Epithelial cell of proximal tubule (primary cell): ENCODE data around the gene SYT1. TPM values are rescaled to one million over a fixed set of nuclear protein-coding genes. Genes with fewer than 3 reads are reported as not detected.

Experiments
- DNase-seq: peaks from one replicate; pipeline ENCODE4 v3.0.0-alpha.2; 2011; ENCODE audit warnings: low read depth
- H3K4me3 ChIP-seq: 2 replicates; pipeline ENCODE4 v1.5.1; 2011; ENCODE audit warnings: low read depth, mild to moderate bottlenecking, low read length
- total RNA-seq: library from RNA; depleted of rRNA; stranded (reverse); fragments of >200 nt; gene quantifications from 2 replicates; pipeline ENCODE4 v1.2.3, GENCODE V29; 2015
- TF ChIP-seq, protein P1 (sequence below): conservative IDR thresholded peaks from 2 replicates; pipeline ENCODE4 v1.5.1; 2012; ENCODE audit warnings: low read depth, mild to moderate bottlenecking, low read length

Gene SYT1
- total RNA-seq, 1 donor from 2014 or later: 2.0 TPM

DNA sequence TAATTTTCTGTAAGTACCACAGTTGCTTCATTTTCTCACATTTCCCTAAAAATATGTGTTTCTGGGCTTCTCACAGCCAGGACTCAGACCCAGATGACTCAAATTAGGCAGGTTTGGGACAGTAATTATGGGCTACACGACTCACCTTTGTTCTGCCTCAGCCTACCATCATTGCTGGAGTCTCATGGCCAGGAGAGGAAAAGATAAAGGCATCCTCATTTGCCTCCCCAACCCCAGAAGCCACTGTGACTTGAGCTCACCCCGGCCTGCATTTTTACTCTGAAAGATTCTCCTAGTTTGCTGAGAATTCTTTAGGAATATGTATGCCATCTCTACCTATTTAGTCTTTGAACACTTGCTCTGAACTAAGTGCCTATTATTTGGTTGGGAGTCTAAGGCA lies 618.3 kb downstream of the SYT1 start:
- H3K4me3 ChIP-seq: no peak overlapping the region
- no peak for DNase-seq
- TF ChIP-seq, protein P1, sequence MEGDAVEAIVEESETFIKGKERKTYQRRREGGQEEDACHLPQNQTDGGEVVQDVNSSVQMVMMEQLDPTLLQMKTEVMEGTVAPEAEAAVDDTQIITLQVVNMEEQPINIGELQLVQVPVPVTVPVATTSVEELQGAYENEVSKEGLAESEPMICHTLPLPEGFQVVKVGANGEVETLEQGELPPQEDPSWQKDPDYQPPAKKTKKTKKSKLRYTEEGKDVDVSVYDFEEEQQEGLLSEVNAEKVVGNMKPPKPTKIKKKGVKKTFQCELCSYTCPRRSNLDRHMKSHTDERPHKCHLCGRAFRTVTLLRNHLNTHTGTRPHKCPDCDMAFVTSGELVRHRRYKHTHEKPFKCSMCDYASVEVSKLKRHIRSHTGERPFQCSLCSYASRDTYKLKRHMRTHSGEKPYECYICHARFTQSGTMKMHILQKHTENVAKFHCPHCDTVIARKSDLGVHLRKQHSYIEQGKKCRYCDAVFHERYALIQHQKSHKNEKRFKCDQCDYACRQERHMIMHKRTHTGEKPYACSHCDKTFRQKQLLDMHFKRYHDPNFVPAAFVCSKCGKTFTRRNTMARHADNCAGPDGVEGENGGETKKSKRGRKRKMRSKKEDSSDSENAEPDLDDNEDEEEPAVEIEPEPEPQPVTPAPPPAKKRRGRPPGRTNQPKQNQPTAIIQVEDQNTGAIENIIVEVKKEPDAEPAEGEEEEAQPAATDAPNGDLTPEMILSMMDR: no peak

DNA sequence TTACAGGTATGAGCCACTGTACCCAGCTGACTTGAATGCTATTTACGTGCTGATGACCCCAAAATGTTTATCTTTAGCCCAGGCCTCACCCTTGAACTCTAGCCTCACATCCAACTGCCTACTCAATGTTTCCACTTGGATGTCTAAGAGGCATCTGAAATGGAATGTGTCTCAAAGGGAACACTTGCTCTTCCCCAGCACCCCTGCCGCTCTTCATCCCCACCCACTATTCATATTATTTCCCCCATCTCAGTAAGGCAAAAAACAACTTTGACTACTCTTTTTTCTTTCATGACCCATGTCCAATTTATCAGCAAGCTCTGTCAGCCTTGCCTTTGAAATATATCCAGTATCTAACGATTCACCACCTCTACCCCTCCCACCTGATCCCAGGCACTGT lies 621.6 kb downstream of the SYT1 start:
- TF ChIP-seq, protein P1: no peak
- H3K4me3 ChIP-seq: no peak overlapping the region
- DNase-seq: no peak

DNA sequence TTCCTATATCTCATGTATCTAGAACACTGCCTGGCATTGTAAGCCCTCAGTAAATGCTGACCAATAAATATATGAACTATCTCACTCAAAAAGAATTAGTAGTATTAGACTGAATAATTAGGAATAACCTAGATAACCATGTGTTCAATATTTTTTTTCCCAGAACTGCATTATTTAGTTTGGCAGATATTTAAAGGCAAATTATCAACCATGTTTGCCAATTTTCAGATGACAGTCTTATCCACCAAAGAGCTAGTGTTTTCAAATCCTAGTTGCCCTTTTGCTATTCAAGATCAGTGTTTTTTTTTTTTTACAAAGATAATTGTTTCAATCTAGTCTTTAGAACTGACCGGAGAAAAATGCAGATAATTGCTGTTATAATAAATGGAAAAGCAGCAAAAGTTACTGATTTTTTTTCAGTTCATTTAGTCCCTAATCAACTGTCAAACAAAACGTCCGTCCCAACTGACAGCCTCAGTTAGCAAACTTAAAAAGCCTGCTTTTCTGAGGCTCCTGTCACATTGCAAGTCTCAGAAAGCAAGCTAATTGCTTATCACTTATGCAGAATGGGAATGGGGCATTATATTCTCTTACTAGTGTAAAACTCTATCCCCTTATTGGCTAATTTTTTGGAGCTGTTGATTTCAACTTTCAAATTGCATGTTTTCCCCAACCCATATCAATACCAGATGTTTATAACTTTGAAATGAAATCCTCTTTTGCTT lies 623.0 kb downstream of the SYT1 start:
- H3K4me3 ChIP-seq: no peak overlapping the region
- TF ChIP-seq, protein P1: no peak
- no peak for DNase-seq
